A172 (cell line): ENCODE results near the gene XRCC2. TPM values are rescaled to one million over a fixed set of nuclear protein-coding genes. Genes with fewer than 3 reads are reported as not detected.
"Not testable (repeated sequence)": the region's sequence is repeated elsewhere in the genome, so short reads cannot be mapped to it uniquely, and the experiment has no call there.

Source experiments
- DNase-seq: peaks from one replicate; pipeline ENCODE4 v3.0.0-alpha.2; 2015; ENCODE audit warnings: low spot score
- total RNA-seq: library from RNA; depleted of rRNA; stranded (reverse); fragments of >200 nt; shearing (Covaris generic); gene quantifications from 2 replicates; pipeline ENCODE4 v1.2.3, GENCODE V29; 2014; rRNA removed

Gene XRCC2
- 9.3 and 10.8 TPM in 2 replicates for total RNA-seq

- DNase-seq, result peak; percentile 71
Observed at GRCh38 chr7:152675759-152676636, at the start of gene XRCC2. Gene XRCC2, minus strand, starts transcription at chr7:152676141. Its CDS starts 62 bp downstream, at chr7:152676079.

- no peak for DNase-seq
Observed at GRCh38 chr7:152723364-152723763, 47.4 kb upstream of the XRCC2 start.

DNA sequence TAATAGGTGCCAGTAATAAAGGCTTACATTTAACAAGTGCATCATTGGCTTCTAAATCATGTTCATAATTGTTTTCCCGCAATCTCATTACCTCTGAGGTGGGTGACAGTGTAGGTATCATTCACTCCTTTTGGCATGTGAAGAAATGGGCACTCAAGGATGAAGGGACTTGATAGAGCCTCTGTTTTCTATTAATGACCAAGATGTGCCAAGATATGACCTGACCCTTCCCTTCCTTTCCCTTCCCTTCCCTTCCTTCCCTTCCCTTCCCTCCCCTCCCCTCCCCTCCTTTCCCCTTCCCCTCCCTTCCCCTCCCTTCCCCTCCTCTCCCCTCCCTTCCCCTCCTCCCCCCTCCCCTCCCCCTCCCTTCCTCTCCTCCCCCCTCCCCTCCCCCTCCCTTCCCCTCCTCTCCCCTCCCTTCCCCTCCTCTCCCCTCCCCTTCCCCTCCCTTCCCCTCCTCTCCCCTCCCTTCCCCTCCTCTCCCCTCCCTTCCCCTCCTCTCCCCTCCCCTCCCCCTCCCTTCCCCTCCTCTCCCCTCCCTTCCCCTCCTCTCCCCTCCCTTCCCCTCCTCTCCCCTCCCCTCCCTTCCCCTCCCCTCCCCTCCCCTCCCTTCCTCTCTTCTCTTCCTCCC is 36.6 kb upstream of the XRCC2 start:
- DNase-seq, result not testable (repeated sequence)

GRCh38 chr7:152711444-152711944 is 35.6 kb upstream of the XRCC2 start:
- no peak for DNase-seq

DNA sequence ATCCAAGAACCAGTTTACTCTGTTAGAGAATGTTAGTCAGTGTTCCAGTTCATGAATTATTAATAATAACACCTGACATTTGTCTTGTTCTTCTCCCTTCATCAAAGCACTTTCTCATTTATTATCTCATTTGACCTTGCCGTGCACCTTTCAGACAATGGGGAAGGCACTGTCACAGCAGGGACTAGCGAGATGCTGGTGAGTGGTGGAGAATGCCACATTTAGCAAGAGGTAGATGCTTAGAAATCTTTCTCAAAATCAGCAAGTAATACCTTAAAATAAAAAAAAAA is 34.2 kb upstream of the XRCC2 start:
- no peak for DNase-seq

- peak; percentile 69 for DNase-seq
Observed at GRCh38 chr7:152709287-152710152, 33.6 kb upstream of the XRCC2 start.

DNA sequence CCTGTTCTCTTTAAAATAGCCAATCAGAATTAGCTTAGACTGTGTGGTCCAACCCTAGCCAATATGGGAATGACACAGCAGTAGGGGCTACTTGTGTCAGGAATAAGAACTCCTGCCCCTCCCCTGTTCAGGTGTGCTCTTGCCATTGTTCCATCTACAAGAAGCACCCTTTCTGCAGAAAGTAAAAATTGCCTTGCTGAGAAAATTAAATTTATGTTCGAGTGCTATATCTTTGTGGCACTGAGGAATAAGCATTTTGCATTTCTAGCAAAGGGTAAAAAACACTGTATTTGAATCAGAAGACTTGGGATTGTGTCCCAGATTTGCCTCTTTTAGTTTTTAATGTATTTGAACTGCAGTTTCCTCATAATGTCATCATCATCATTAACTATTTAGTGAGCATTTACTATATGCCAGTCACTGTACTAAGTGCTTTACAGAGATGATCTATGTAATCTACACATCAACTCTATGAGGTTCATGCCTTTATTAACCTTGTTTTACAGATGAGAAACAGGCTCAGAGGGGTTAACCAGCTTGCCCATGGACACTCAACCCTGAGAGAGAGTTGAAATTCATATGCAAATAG is 28.9 kb upstream of the XRCC2 start:
- no peak for DNase-seq

- no peak for DNase-seq
Observed at GRCh38 chr7:152699079-152699478, 23.1 kb upstream of the XRCC2 start.

- DNase-seq, result not testable (repeated sequence)
Observed at GRCh38 chr7:152697268-152697974, 21.5 kb upstream of the XRCC2 start.

DNA sequence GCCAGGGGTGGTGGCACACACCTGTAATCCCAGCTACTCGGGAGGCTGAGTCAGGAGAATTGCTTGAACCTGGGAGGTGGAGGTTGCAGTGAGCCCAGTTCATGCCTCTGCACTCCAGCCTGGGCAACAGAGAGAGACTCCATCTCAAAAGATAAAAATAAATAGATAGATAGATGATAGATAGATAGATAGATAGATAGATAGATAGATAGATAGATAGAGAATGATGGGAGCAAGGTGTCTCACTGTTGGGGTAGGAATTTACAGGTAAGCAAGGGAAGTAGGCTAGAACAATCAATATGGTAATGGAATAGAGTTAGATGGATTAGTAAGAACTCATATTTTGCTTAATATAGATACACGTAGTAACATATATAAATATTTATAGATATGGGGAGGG is 16.3 kb upstream of the XRCC2 start:
- not testable (repeated sequence) for DNase-seq

- DNase-seq, result no peak
Observed at GRCh38 chr7:152683297-152683696, 7.4 kb upstream of the XRCC2 start.

GRCh38 chr7:152677808-152678670 is 2.1 kb upstream of the XRCC2 start:
- no peak for DNase-seq

- peak; percentile 10 for DNase-seq
Observed at GRCh38 chr7:152674860-152675758, 832 bp downstream of the XRCC2 start.

- DNase-seq, result no peak
Observed at GRCh38 chr7:152673897-152674296, 2.0 kb downstream of the XRCC2 start.

- no peak for DNase-seq
Observed at GRCh38 chr7:152672626-152673025, 3.3 kb downstream of the XRCC2 start.

DNA sequence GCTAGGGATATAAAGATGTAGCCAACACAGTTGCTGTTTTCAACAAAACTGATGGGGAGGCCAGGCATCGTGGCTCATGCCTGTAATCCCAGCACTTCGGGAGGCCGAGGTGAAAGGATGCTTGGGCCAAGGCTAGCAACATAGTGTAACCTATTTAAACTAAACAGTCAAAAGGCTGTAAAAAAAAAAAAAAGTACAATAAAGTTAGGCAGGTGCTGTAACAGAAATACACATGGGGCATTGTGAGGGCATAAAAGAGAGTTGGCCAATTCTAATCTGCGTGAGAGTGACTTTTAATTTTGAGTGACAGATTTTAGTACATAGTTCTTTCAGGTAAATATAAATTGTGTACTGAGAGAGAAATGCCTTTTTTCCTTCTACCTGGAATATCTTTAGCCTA is 6.2 kb downstream of the XRCC2 start:
- no peak for DNase-seq

DNA sequence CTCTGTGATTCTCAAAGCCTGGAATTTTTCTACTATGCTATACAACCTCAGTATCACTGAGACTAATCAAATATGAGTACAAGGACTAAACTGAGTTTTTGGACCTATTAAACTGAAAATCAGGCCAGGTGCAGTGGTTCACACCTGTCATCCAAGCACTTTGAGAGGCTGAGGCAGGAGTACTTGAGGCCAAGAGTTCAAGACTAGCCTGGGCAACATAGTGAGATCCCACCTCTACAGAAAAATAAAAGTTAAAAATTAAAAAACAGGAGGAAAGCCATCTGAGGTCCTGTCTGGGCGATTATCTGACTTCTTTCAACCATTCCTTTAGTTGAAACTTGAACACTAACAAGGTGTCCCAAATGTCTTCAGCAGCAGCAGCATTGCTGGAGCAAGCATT is 7.0 kb downstream of the XRCC2 start:
- no peak for DNase-seq

- DNase-seq, result no peak
Observed at GRCh38 chr7:152667958-152668357, 8.0 kb downstream of the XRCC2 start.

GRCh38 chr7:152666078-152666477 is 9.9 kb downstream of the XRCC2 start:
- DNase-seq, result no peak
